ENCODE data around the gene KDM4B.

The KDM4B gene

GRCh38 chr19:5052945-5053485, 84.1 kb downstream of the KDM4B start:
- DNase-seq, result no peak

- DNase-seq, result no peak
Observed at GRCh38 chr19:5053661-5054060, 84.7 kb downstream of the KDM4B start.

GRCh38 chr19:5054551-5055456, 85.9 kb downstream of the KDM4B start:
- DNase-seq, result peak; percentile 48

- DNase-seq, result no peak
Observed at GRCh38 chr19:5055457-5055776, 86.5 kb downstream of the KDM4B start.

GRCh38 chr19:5057860-5058259, 88.9 kb downstream of the KDM4B start:
- DNase-seq, result peak; percentile 10

- DNase-seq, result no peak
Observed at GRCh38 chr19:5058521-5059212, 89.8 kb downstream of the KDM4B start.

GRCh38 chr19:5059213-5059574, 90.3 kb downstream of the KDM4B start:
- peak; percentile 29 for DNase-seq

- no peak for DNase-seq
Observed at GRCh38 chr19:5059793-5060192, 90.9 kb downstream of the KDM4B start.

- no peak for DNase-seq
Observed at GRCh38 chr19:5062195-5062594, 93.3 kb downstream of the KDM4B start.

- no peak for DNase-seq
Observed at GRCh38 chr19:5062799-5063198, 93.9 kb downstream of the KDM4B start.

GRCh38 chr19:5063873-5064645, 95.1 kb downstream of the KDM4B start:
- DNase-seq, result no peak

GRCh38 chr19:5064896-5065295, 96.0 kb downstream of the KDM4B start:
- DNase-seq, result no peak

- DNase-seq, result no peak
Observed at GRCh38 chr19:5065663-5066093, 96.8 kb downstream of the KDM4B start.

GRCh38 chr19:5066768-5067167, 97.9 kb downstream of the KDM4B start:
- DNase-seq, result no peak

- no peak for DNase-seq
Observed at GRCh38 chr19:5067678-5068077, 98.8 kb downstream of the KDM4B start.

- DNase-seq, result no peak
Observed at GRCh38 chr19:5068233-5069072, 99.5 kb downstream of the KDM4B start.

- no peak for DNase-seq
Observed at GRCh38 chr19:5070331-5070730, 101.4 kb downstream of the KDM4B start.

- no peak for DNase-seq
Observed at GRCh38 chr19:5070930-5071329, 102.0 kb downstream of the KDM4B start.

- DNase-seq, result no peak
Observed at GRCh38 chr19:5071579-5071978, 102.7 kb downstream of the KDM4B start.

- DNase-seq, result no peak
Observed at GRCh38 chr19:5072115-5072514, 103.2 kb downstream of the KDM4B start.

- DNase-seq, result no peak
Observed at GRCh38 chr19:5073153-5073844, 104.4 kb downstream of the KDM4B start.

GRCh38 chr19:5074407-5074806, 105.5 kb downstream of the KDM4B start:
- no peak for DNase-seq

Data from midbrain (tissue), 1 donor.